PC-3 (cell line): Measurements from ENCODE around the gene TTC5. TPM values are rescaled to one million over a fixed set of nuclear protein-coding genes. Genes with fewer than 3 reads are reported as not detected.

Source experiments
- ATAC-seq: fragments of 200-7000 bp; cut with Tn5 transposase; 2 replicates; pipeline ENCODE4 v1.9.1; 2020; ENCODE audit warnings: mild to moderate bottlenecking, moderate library complexity
- Bru-seq: library from RNA; stranded (reverse); fragments of 400-500 nt; gene quantifications from one replicate; lab custom pipeline; 2021; lab: Mats Ljungman, UMichigan
- BruChase-seq, 2 experiments: library from RNA; stranded (reverse); fragments of 400-500 nt; gene quantifications; one replicate each; lab custom pipeline; 2021; lab: Mats Ljungman, UMichigan
- BruUV-seq: library from RNA; stranded (reverse); fragments of 400-500 nt; replicated peaks from 2 replicates; lab custom pipeline; 2021; lab: Mats Ljungman, UMichigan
- CTCF ChIA-PET: fragments of 300-600 bp; sonication (Branson Sonifier 250); formaldehyde crosslinking; loops from one replicate; lab custom pipeline; 2022; ENCODE audit warnings: antibody characterized with exemption; lab: Charles Lee
- POLR2A ChIA-PET: fragments of 300-600 bp; sonication (Branson Sonifier 250); formaldehyde crosslinking; loops from one replicate; lab custom pipeline; 2022; ENCODE audit warnings: antibody characterized with exemption; ENCODE audit not compliant: unreplicated experiment; lab: Charles Lee
- DNase-seq: peaks from one replicate; pipeline ENCODE4 v3.0.0-alpha.2; 2015
- H2AFZ ChIP-seq: fragments of 300-600 bp; sonication (generic); 2 replicates; pipeline ENCODE4 v1.6.0; 2016; ENCODE audit warnings: antibody characterized with exemption, low read length
- H3F3A ChIP-seq: fragments of 300-600 bp; sonication (generic); one replicate; pipeline ENCODE4 v1.6.0; 2017; ENCODE audit warnings: antibody characterized with exemption, low read length, control low read depth, mild to moderate bottlenecking; ENCODE audit not compliant: unreplicated experiment
- H3K27ac ChIP-seq: fragments of 300-600 bp; sonication (generic); 2 replicates; pipeline ENCODE4 v1.5.1; 2016; ENCODE audit warnings: mild to moderate bottlenecking, low read length
- H3K27me3 ChIP-seq: fragments of 300-600 bp; sonication (generic); 2 replicates; pipeline ENCODE4 v1.6.1; 2016; ENCODE audit warnings: low read length, mixed read lengths
- H3K36me3 ChIP-seq: fragments of 300-600 bp; sonication (generic); 2 replicates; pipeline ENCODE4 v1.6.1; 2016; ENCODE audit warnings: low read depth, mixed run types, low read length, mixed read lengths
- H3K4me1 ChIP-seq: fragments of 300-600 bp; sonication (generic); 2 replicates; pipeline ENCODE4 v1.5.1; 2016; ENCODE audit warnings: low read length; ENCODE audit not compliant: insufficient read depth
- H3K4me2 ChIP-seq: fragments of 300-600 bp; sonication (generic); 2 replicates; pipeline ENCODE4 v1.6.0; 2016; ENCODE audit warnings: low read length
- H3K4me3 ChIP-seq: fragments of 300-600 bp; sonication (generic); 2 replicates; pipeline ENCODE4 v1.5.1; 2016; ENCODE audit warnings: mild to moderate bottlenecking, low read length, mixed read lengths
- H3K79me2 ChIP-seq: fragments of 300-600 bp; sonication (generic); 2 replicates; pipeline ENCODE4 v1.6.1; 2017; ENCODE audit warnings: low read length, mixed read lengths
- H3K9ac ChIP-seq: fragments of 300-600 bp; sonication (generic); 2 replicates; pipeline ENCODE4 v1.6.0; 2016; ENCODE audit warnings: mild to moderate bottlenecking, low read length
- H3K9me2 ChIP-seq: fragments of 300-600 bp; sonication (generic); replicated peaks from 2 replicates; pipeline ENCODE4 v1.6.1; 2016; ENCODE audit warnings: mixed run types, low read length, mixed read lengths
- H3K9me3 ChIP-seq: fragments of 300-600 bp; sonication (generic); 2 replicates; pipeline ENCODE4 v1.6.1; 2016; ENCODE audit warnings: low read length, mixed read lengths
- H4K20me1 ChIP-seq: fragments of 300-600 bp; sonication (generic); 2 replicates; pipeline ENCODE4 v1.6.1; 2016; ENCODE audit warnings: low read length, mixed read lengths
- EZH2 ChIP-seq: fragments of 300-600 bp; sonication (generic); IDR thresholded peaks from one replicate; pipeline ENCODE4 v1.6.1; 2017; ENCODE audit warnings: antibody characterized with exemption, mild to moderate bottlenecking, low read length; ENCODE audit not compliant: unreplicated experiment
- EZH2phosphoT487 ChIP-seq: fragments of 300-600 bp; sonication (generic); IDR thresholded peaks from 2 replicates; pipeline ENCODE4 v1.6.1; 2018; ENCODE audit warnings: mild to moderate bottlenecking, antibody characterized with exemption, low read length, borderline replicate concordance
- intact Hi-C: fragments of 100-400 bp; cut with micrococcal nuclease; formaldehyde crosslinking; loops from 2 replicates; pipeline ENCODE4 v1.9.0; 2023
- long read RNA-seq: library from polyadenylated mRNA; unstranded; transcript quantifications from one replicate; pipeline ENCODE4 v2.0.0, GENCODE V29; 2021; ENCODE audit not compliant: unreplicated experiment
- total RNA-seq: library from RNA; depleted of rRNA; stranded (reverse); fragments of >200 nt; gene quantifications from 2 replicates; pipeline ENCODE4 v1.2.3, GENCODE V29; 2014; rRNA removed
- TF ChIP-seq, protein P1 (sequence below): fragments of 300-600 bp; sonication (generic); conservative IDR thresholded peaks from 2 replicates; pipeline ENCODE4 v1.5.1; 2017; ENCODE audit warnings: antibody characterized with exemption, low read depth, mild to moderate bottlenecking, low read length

Gene TTC5
- 9.8 and 23.3 TPM in 2 replicates for total RNA-seq
- percentile 61 among the genes with signal in this experiment for Bru-seq, nascent RNA
- BruChase-seq, experiment 1, labeled RNA remaining after a 6-hour chase, result percentile 67 among the genes with signal in this experiment
- percentile 63 among the genes with signal in this experiment for BruChase-seq, experiment 2, labeled RNA remaining after a 2-hour chase
- long read RNA-seq, full-length matches to known transcripts, result 28 of 35 reads
- long read RNA-seq, partial matches to known transcripts, result 1 of 35 reads
- long read RNA-seq, other reads (novel, unspliced or antisense), result 6 of 35 reads

DNA sequence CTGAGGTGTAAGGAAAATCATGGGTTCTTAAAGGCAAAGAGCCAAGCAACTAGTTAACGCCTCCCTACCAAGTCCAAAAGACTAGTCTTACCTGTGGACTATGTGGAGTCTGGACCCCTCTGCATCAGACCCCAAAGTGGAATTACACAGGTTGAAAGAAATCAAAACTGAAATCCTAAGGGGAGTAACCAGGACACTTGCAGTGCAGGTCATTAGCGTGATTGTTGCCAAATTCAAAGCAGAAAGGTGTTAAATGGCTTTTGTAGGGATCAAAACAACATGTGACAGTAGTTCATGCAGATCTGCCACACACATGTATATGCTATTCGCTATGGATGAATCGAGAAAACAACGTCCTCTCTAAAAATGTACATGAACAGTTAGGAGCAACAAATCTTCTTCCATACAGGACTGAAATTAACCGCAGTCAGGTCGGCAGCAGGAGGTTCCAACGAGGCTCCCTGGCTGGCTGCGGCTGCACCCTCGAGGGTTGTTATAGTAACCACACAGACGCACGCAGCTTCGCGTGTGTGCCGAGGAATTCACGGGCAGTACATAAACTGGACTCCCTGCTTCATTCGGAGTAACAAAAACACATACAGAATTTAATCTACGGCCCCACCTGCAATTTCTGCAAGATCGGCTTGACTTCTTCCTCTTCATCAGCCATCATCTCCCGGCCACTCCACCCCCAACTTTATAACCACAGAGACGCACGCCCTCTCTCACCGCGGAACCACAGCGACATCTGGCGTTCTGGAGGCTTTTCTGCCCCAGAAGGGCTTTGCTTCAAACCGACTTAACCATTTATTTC, at the start of gene TTC5:
Gene TTC5 (minus strand): TSS at position 687 of the 814 bp plus-strand sequence. CDS start 14 bp downstream, at position 673.
- Histone ChIP-seq H3F3A (no peaks in the 10 kb centered on the region), H3K9me3 (no peaks in the 10 kb centered on the region), H3K4me3 (peak within 1 kb of the TSS; percentile 81), H4K20me1 (no peaks in the 10 kb centered on the region), H3K27me3 (no peaks in the 10 kb centered on the region), H3K79me2 (peaks cover 25% of the 10 kb centered on the region), H3K9me2 (no peaks in the 10 kb centered on the region), H2AFZ (peak within 1 kb of the TSS; percentile 78), H3K9ac (peak within 1 kb of the TSS; percentile 54), H3K36me3 (no peaks in the 10 kb centered on the region), H3K4me2 (peak within 1 kb of the TSS; percentile 92), H3K27ac (no peak within 1 kb of the TSS), H3K4me1 (peaks cover 19% of the 10 kb centered on the region)
- CTCF ChIA-PET, result no interaction called here
- TSS peak; percentile 79 for BruUV-seq
- ATAC-seq (peak; percentile 94), DNase-seq (peak; percentile 93)
- no peak for TF ChIP-seq EZH2
- TF ChIP-seq, protein P1, sequence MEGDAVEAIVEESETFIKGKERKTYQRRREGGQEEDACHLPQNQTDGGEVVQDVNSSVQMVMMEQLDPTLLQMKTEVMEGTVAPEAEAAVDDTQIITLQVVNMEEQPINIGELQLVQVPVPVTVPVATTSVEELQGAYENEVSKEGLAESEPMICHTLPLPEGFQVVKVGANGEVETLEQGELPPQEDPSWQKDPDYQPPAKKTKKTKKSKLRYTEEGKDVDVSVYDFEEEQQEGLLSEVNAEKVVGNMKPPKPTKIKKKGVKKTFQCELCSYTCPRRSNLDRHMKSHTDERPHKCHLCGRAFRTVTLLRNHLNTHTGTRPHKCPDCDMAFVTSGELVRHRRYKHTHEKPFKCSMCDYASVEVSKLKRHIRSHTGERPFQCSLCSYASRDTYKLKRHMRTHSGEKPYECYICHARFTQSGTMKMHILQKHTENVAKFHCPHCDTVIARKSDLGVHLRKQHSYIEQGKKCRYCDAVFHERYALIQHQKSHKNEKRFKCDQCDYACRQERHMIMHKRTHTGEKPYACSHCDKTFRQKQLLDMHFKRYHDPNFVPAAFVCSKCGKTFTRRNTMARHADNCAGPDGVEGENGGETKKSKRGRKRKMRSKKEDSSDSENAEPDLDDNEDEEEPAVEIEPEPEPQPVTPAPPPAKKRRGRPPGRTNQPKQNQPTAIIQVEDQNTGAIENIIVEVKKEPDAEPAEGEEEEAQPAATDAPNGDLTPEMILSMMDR, result peak; percentile 97
- POLR2A ChIA-PET, result no interaction called here
- intact Hi-C loops, result no loop called here

GRCh38 chr14:20350860-20351259, 45.1 kb upstream of the TTC5 start:
- CTCF ChIA-PET, result interaction anchor here (0.6 kb wide), 1 partner anchor 76 kb away, joined by 4 read pairs; no protein-coding TSS in a partner anchor
- Histone ChIP-seq H3K4me3 (no peak overlapping the region), H3K27me3 (no peaks in the 10 kb centered on the region), H3F3A (no peaks in the 10 kb centered on the region), H3K36me3 (peaks cover 69% of the 10 kb centered on the region), H3K4me1 (peaks cover 6% of the 10 kb centered on the region), H3K9me2 (no peaks in the 10 kb centered on the region), H3K4me2 (no peak overlapping the region), H3K9me3 (no peaks in the 10 kb centered on the region), H4K20me1 (no peaks in the 10 kb centered on the region; the same call in 1 of the 2 replicates), H3K9ac (no peak overlapping the region), H3K79me2 (0 out of 2 replicates have a peak, but pooled peaks cover 3% of the 10 kb centered on the region), H3K27ac (no peak overlapping the region), H2AFZ (no peak overlapping the region)
- no TSS peak for BruUV-seq
- POLR2A ChIA-PET, result no interaction called here
- ATAC-seq (peak; percentile 45), DNase-seq (no peak)
- intact Hi-C loops, result no loop called here
- TF ChIP-seq, protein P1, result peak; percentile 24; the same call in 1 of the 2 replicates
- TF ChIP-seq EZH2, result no peak
- no peak for TF ChIP-seq EZH2phosphoT487
